ENCODE data around the gene PLEKHG4B.
"Not testable (repeated sequence)": the region's sequence is repeated elsewhere in the genome, so short reads cannot be mapped to it uniquely, and the experiment has no call there.

The PLEKHG4B gene

GRCh38 chr5:70440-70839 is 21.5 kb upstream of the PLEKHG4B start:
- no peak overlapping the region for H3K27ac Mint-ChIP-seq
- no peaks in the 10 kb centered on the region for H3K36me3 Mint-ChIP-seq (ENCODE audit: low read depth)
- no peak overlapping the region for H3K4me3 Mint-ChIP-seq
- peaks cover 17% of the 10 kb centered on the region for H3K9me3 Mint-ChIP-seq
- no peak for TF ChIP-seq CTCF (IDR thresholded peaks at IDR 0.05; ENCODE audit: unreplicated experiment in 3 of 3)
- peaks cover 35% of the 10 kb centered on the region for H3K27me3 Mint-ChIP-seq (ENCODE audit: low read depth)
- H3K4me1 Mint-ChIP-seq, result peaks cover 14% of the 10 kb centered on the region

DNA sequence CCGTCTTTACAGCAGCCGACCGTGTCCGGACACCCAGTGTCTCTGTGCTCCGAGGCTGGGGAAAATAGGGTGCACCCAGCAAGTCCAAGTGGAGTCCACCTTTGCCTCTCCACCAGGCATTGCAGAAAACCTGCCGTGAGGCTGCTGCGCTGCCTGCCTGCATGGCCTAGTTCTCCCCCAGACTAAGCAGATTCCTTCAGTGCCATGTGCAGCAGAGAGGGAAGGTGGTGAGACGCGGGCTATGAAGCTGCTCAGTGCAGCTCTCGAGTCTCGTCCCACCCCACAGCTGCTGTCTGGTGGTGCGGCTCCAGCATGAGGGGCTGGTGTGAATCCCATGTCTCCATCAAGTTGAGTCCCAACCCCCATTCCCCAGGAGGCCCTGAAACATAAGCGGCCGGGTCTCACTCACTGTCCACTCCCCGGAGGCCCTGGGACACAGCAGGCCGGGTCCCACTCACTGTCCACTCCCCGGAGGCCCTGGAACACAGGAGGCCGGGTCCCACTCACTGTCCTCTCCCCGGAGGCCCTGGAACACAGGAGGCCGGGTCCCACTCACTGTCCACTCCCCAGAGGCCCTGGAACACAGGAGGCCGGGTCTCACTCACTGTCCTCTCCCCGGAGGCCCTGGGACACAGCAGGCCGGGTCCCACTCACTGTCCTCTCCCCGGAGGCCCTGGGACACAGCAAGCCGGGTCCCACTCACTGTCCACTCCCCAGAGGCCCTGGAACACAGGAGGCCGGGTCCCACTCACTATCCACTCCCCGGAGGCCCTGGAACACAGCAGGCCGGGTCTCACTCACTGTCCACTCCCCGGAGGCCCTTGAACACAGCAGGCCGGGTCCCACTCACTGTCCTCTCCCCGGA is 19.4 kb upstream of the PLEKHG4B start:
- H3K36me3 Mint-ChIP-seq (ENCODE audit: low read depth); H3K27ac Mint-ChIP-seq; H3K9me3 Mint-ChIP-seq; H3K4me3 Mint-ChIP-seq: not testable (repeated sequence)
- H3K27me3 Mint-ChIP-seq (ENCODE audit: low read depth), result peaks cover 44% of the 10 kb centered on the region
- H3K4me1 Mint-ChIP-seq, result peaks cover 14% of the 10 kb centered on the region

GRCh38 chr5:73181-73447 is 18.9 kb upstream of the PLEKHG4B start:
- Mint-ChIP-seq H3K27me3 (ENCODE audit: low read depth) (peaks cover 44% of the 10 kb centered on the region), H3K4me1 (peaks cover 14% of the 10 kb centered on the region)
- not testable (repeated sequence) for H3K36me3 Mint-ChIP-seq (ENCODE audit: low read depth); H3K4me3 Mint-ChIP-seq; H3K27ac Mint-ChIP-seq; H3K9me3 Mint-ChIP-seq

DNA sequence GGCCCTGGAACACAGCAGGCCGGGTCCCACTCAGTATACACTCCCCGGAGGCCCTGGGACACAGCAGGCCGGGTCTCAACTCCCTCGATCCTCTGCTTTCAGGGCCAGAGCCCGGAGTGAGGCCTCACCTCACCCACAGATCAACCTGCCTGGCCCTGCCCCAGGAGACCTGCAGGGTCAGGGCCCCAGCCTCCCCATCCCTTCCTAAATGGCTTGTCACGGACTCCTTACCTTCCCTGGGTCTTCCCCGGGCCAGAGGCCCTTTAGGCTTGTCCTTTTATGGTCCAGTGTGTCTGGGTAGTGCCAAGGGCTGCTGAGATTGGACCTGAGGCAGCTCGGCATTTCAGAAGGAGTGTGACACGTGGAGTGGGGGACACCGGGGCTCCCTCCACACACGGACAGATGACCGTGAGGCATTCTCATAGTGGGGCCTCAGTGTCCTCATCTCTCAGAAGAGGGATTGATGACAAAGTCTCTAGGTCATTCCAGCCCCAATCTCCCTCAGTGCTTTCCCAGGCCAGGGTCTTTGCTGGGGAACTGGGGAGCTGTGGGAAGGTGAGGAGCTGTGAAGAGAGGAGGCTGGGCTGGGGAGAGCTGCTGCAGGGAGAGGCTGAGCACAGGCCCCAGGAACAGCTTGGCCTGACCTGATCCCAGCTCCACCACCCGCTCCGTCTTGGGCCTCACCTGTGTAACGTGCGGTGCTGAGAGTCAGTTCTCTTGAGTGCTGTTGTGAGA is 18.0 kb upstream of the PLEKHG4B start:
- Mint-ChIP-seq H3K27me3 (ENCODE audit: low read depth) (peaks cover 46% of the 10 kb centered on the region), H3K9me3 (no peaks in the 10 kb centered on the region), H3K36me3 (ENCODE audit: low read depth) (no peaks in the 10 kb centered on the region), H3K4me1 (peaks cover 14% of the 10 kb centered on the region), H3K4me3 (no peak overlapping the region), H3K27ac (no peak overlapping the region)
- no peak for TF ChIP-seq CTCF (IDR thresholded peaks at IDR 0.05; ENCODE audit: unreplicated experiment in 3 of 3)

DNA sequence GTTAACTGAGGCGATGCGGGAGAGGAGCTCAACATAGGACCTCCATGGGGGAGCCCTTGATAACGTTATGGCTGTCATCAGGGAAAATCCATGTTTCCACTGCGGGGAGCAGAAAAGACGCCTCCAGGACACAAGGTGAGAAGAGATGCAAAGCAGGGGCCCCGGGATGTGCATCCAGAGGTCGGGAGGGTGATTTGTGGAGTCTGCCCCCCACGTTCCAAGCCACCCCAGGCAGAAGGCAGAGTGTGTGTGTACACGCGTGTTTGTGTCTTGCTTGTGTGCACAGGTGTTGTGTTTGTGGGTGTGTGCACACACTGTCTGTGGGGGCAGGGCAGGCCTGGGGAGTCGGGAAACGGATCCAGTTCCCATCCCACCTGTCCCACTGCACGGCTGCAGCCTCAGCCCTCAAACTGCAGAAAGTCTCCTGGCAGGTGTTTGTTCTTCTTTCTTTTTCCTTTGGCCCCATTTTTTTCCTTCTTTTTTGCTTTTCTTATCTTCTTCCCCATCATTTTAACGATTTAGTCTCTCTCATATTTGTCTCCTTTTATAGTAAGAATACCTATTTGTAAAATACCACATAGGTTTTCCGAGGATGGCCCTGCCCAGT is 17.4 kb upstream of the PLEKHG4B start:
- Mint-ChIP-seq H3K27me3 (ENCODE audit: low read depth) (peaks cover 46% of the 10 kb centered on the region), H3K36me3 (ENCODE audit: low read depth) (no peaks in the 10 kb centered on the region), H3K4me3 (no peak overlapping the region), H3K4me1 (peaks cover 14% of the 10 kb centered on the region), H3K9me3 (no peaks in the 10 kb centered on the region), H3K27ac (no peak overlapping the region)
- TF ChIP-seq CTCF (IDR thresholded peaks at IDR 0.05; ENCODE audit: unreplicated experiment in 3 of 3), result no peak

DNA sequence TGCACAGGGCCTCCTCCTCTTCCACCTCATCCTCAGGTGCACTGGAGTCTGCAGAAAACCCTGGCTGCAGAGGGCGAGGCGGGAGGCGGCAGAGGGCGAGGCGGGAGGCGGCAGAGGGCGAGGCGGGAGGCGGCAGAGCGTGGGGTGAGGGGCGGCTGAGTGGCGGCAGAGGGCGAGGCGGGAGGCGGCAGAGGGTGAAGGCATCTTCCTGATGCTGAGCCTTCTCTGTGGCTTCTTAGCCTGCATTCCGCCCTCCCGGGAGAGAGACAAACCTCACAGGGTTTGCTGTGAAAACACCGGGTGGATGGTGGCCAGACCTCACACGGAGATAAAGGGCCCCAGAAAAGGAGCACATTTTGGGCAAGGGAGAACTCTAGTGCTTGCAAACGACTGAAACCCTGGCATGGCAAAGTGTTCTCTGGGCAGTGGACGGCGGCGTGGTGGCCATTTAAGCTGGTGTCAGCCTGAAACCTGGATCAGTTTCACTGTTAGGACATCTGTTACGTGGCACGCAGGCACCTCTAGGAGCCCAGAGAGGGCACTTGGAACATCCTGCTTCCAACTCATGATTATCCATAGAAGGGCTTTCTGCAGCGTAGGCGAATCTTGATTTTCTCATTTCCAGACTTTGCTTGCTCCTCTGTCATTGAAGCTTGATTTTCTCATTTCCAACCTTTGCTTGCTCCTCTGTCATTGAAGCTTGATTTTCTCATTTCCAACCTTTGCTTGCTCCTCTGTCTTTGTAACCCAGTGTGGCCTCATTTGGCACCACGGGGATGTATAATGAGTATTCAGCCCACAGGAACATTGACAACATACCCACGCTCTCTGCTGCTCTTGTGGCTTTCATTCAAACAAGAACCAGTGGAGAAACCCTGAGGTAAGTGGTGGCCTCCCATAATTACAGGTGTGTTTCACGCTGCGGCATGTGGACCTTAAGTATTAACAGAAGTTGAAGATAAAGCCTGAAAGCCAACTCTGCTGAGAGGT is 16.3 kb upstream of the PLEKHG4B start:
- Mint-ChIP-seq H3K4me1 (peaks cover 10% of the 10 kb centered on the region), H3K4me3 (no peak overlapping the region), H3K27ac (no peak overlapping the region), H3K27me3 (ENCODE audit: low read depth) (peaks cover 51% of the 10 kb centered on the region), H3K9me3 (no peaks in the 10 kb centered on the region), H3K36me3 (ENCODE audit: low read depth) (no peaks in the 10 kb centered on the region)
- TF ChIP-seq CTCF (IDR thresholded peaks at IDR 0.05; ENCODE audit: unreplicated experiment in 3 of 3), result no peak
